Motor neuron (in vitro differentiated cells): Measurements from ENCODE around the gene C6orf62. TPM values are rescaled to one million over a fixed set of nuclear protein-coding genes. Genes with fewer than 3 reads are reported as not detected.

Source experiments
- total RNA-seq, 8 experiments: library from RNA; unstranded; fragments of 300-600 nt; gene quantifications; 2 replicates each; pipeline versions ENCODE4 v1.2.3 to v1.2.4, GENCODE V29; 2022

The C6orf62 gene
- total RNA-seq, 8 experiments from 2014 or later = 103 to 170 (median 129) TPM

Other genes with a start within 250 kb of the C6orf62 start
- 1 to 10 TPM in 7 of 8 experiments, not detected in 1; 1.0 to 7.3 (median 4.9) TPM for gene GPLD1, start 229.6 kb downstream of the C6orf62 start, total RNA-seq
- 10 to 100 TPM in 5 of 8 experiments, 1 to 10 TPM in 2, under 1 TPM in 1; 0.25 to 32.4 (median 12.9) TPM for gene ALDH5A1, start 224.2 kb downstream of the C6orf62 start, total RNA-seq
- gene KIAA0319, start 73.0 kb downstream of the C6orf62 start, total RNA-seq = 10 to 100 TPM in 1 of 8 experiments, under 1 TPM in 7; 0.10 to 10.4 (median 0.53) TPM
- gene TDP2, start 52.3 kb downstream of the C6orf62 start, total RNA-seq = 10 to 100 TPM; 18.3 to 40.5 (median 32.7) TPM
- gene ACOT13, start 52.1 kb downstream of the C6orf62 start, total RNA-seq = 10 to 100 TPM; 13.5 to 39.4 (median 18.2) TPM
- 10 to 100 TPM in 5 of 8 experiments, 1 to 10 TPM in 3; 3.7 to 63.5 (median 14.6) TPM for gene GMNN, start 55.8 kb upstream of the C6orf62 start, total RNA-seq
- gene ARMH2, start 79.8 kb upstream of the C6orf62 start, total RNA-seq = under 1 TPM in 2 of 8 experiments, not detected in 6; 0.25 to 0.59 TPM
- gene RIPOR2, start 216.8 kb upstream of the C6orf62 start, total RNA-seq = 10 to 100 TPM in 6 of 8 experiments, 1 to 10 TPM in 1, under 1 TPM in 1; 0.15 to 30.4 (median 21.7) TPM